ENCODE measurements around the gene STON2.

DNA sequence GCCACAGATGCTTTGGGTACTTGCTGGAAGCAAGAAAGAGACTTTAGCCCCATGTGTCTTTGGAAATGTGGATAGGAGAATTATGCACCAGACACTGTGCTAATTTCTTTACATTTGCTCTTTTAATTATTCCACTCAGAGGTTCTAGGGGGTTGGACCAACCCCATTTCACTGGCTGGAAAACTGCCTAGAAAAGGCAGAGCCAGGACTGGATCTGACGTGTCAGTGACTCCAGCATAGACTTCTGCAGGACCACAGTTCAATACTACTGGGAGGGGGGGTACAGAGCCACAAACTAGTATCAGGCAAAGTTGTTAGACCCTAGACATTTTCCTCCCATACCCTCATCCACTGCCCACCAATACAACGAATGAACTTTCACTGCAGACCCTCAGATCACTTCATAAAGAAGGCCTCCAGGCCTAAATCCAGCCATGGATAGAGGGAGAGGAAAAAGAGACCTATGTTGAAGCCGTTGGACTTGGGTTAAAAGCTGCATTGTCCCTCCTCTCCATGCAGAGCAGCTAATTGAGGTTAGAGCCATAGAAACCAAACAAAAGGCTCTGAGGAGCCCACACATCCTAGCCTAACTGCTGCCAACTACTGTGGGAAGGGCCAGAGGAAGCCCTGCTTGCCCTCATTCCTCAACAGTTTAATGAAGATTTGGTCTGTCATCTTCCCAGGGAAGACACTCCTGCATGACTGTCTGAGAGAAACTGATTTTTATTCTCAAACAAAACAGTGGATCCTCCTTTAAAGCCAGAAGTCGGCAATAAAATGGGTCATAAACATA, 68.7 kb downstream of the STON2 start:
- TF ChIP-seq, protein P1, sequence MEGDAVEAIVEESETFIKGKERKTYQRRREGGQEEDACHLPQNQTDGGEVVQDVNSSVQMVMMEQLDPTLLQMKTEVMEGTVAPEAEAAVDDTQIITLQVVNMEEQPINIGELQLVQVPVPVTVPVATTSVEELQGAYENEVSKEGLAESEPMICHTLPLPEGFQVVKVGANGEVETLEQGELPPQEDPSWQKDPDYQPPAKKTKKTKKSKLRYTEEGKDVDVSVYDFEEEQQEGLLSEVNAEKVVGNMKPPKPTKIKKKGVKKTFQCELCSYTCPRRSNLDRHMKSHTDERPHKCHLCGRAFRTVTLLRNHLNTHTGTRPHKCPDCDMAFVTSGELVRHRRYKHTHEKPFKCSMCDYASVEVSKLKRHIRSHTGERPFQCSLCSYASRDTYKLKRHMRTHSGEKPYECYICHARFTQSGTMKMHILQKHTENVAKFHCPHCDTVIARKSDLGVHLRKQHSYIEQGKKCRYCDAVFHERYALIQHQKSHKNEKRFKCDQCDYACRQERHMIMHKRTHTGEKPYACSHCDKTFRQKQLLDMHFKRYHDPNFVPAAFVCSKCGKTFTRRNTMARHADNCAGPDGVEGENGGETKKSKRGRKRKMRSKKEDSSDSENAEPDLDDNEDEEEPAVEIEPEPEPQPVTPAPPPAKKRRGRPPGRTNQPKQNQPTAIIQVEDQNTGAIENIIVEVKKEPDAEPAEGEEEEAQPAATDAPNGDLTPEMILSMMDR (IDR thresholded peaks at IDR 0.05): no peak
- no peak for TF ChIP-seq POLR2A (IDR thresholded peaks at IDR 0.05)

Measured in prostate gland (tissue), 2 donors.